T-helper 17 cell (primary cell): ENCODE data around the gene SLC66A2. TPM values are rescaled to one million over a fixed set of nuclear protein-coding genes. Genes with fewer than 3 reads are reported as not detected.

Experiments used
- ATAC-seq: fragments of 150-1000 bp; cut with Tn5 transposase; 2 replicates; pipeline ENCODE4 v1.10.0; 2021; ENCODE audit warnings: mild to moderate bottlenecking, moderate library complexity
- DNase-seq, 3 donors: peaks; one replicate each; pipeline versions ENCODE4 v3.0.0 to v3.0.0-alpha.2; 2020 to 2021
- H3K9me3 ChIP-seq: one replicate; pipeline ENCODE4 v1.7.0; 2013; ENCODE audit warnings: low read length, mild to moderate bottlenecking; ENCODE audit not compliant: control insufficient read depth, poor library complexity, severe bottlenecking
- H3K27ac Mint-ChIP-seq: one replicate; pipeline ENCODE4 v1.8.0; 2022; ENCODE audit warnings: mild to moderate bottlenecking, moderate library complexity, mixed read lengths
- H3K27me3 Mint-ChIP-seq: one replicate; pipeline ENCODE4 v1.8.0; 2022; ENCODE audit warnings: mixed read lengths
- H3K36me3 Mint-ChIP-seq: one replicate; pipeline ENCODE4 v1.8.0; 2022; ENCODE audit warnings: low read depth, mixed read lengths
- H3K4me1 Mint-ChIP-seq: one replicate; pipeline ENCODE4 v1.8.0; 2022; ENCODE audit warnings: mild to moderate bottlenecking, mixed read lengths
- H3K4me3 Mint-ChIP-seq: one replicate; pipeline ENCODE4 v1.8.0; 2022; ENCODE audit warnings: mild to moderate bottlenecking, moderate library complexity, mixed read lengths
- total RNA-seq, 4 donors: library from RNA in 2 of 4; stranded (reverse) in 2 of 4; gene quantifications; one replicate each; pipeline ENCODE4 v1.2.3 and lab custom pipeline; 2022 to 2026

The SLC66A2 gene
- total RNA-seq, 2 donors from 2014 or later: 43.6 to 56.9 TPM

- H3K4me1 Mint-ChIP-seq: peaks cover 4% of the 10 kb centered on the region
- DNase-seq: no peak
- H3K27me3 Mint-ChIP-seq: peaks cover 28% of the 10 kb centered on the region
- H3K9me3 ChIP-seq: no peaks in the 10 kb centered on the region
- no peak overlapping the region for H3K27ac Mint-ChIP-seq
- no peaks in the 10 kb centered on the region for H3K36me3 Mint-ChIP-seq
- ATAC-seq: no peak
- H3K4me3 Mint-ChIP-seq: no peak overlapping the region
Measured at GRCh38 chr18:79852561-79853302, 98.7 kb downstream of the SLC66A2 start.

Other genes starting within 250 kb of the SLC66A2 start
- gene KCNG2, start 153.7 kb downstream of the SLC66A2 start, total RNA-seq: not detected
- gene HSBP1L1, start 13.0 kb upstream of the SLC66A2 start, total RNA-seq: 10 to 100 TPM; 17.9 to 21.5 TPM
- gene TXNL4A, start 36.9 kb upstream of the SLC66A2 start, total RNA-seq: 10 to 100 TPM; 75.2 to 77.2 TPM
- 10 to 100 TPM; 15.0 to 16.1 TPM for gene RBFA, start 82.8 kb upstream of the SLC66A2 start, total RNA-seq
- gene ADNP2, start 157.6 kb upstream of the SLC66A2 start, total RNA-seq: 10 to 100 TPM; 41.5 to 50.0 TPM